OCI-LY1 (cell line): Measurements from ENCODE around the gene CNTN1.

Experiments
- H2AFZ ChIP-seq: fragments of 200-600 bp; sonication (generic), shearing (Covaris generic); 2 replicates; pipeline ENCODE4 v1.6.0; 2014; ENCODE audit warnings: antibody characterized with exemption, mild to moderate bottlenecking, low read length
- H3F3A ChIP-seq: fragments of 200-600 bp; sonication (generic), shearing (Covaris generic); 2 replicates; pipeline ENCODE4 v1.6.0; 2014; ENCODE audit warnings: mild to moderate bottlenecking, antibody characterized with exemption, low read length, moderate library complexity; ENCODE audit not compliant: insufficient read depth
- H3K27ac ChIP-seq: fragments of 200-600 bp; sonication (generic); 2 replicates; pipeline ENCODE4 v1.5.1; 2014; ENCODE audit warnings: low read length, mixed run types, mild to moderate bottlenecking, low read depth; ENCODE audit not compliant: poor library complexity, severe bottlenecking
- H3K27me3 ChIP-seq: fragments of 200-600 bp; sonication (generic); 2 replicates; pipeline ENCODE4 v1.6.0; 2014; ENCODE audit warnings: antibody characterized with exemption, mild to moderate bottlenecking, low read length, moderate library complexity; ENCODE audit not compliant: insufficient read depth
- H3K36me3 ChIP-seq: fragments of 200-600 bp; sonication (generic); 2 replicates; pipeline ENCODE4 v1.6.1; 2014; ENCODE audit warnings: mild to moderate bottlenecking, antibody characterized with exemption, low read length, moderate library complexity, mixed read lengths; ENCODE audit not compliant: insufficient read depth
- H3K4me1 ChIP-seq: fragments of 200-600 bp; sonication (generic); 2 replicates; pipeline ENCODE4 v1.5.1; 2014; ENCODE audit warnings: mild to moderate bottlenecking, low read length, moderate library complexity; ENCODE audit not compliant: insufficient read depth, severe bottlenecking
- H3K4me2 ChIP-seq: fragments of 200-600 bp; sonication (generic), shearing (Covaris generic); 2 replicates; pipeline ENCODE4 v1.6.1; 2014; ENCODE audit warnings: low read length
- H3K4me3 ChIP-seq: fragments of 200-600 bp; sonication (generic); 2 replicates; pipeline ENCODE4 v1.5.1; 2014; ENCODE audit warnings: low read length, low read depth, mild to moderate bottlenecking, mixed read lengths; ENCODE audit not compliant: poor library complexity, severe bottlenecking
- H3K79me2 ChIP-seq: fragments of 200-600 bp; shearing (Covaris generic); 2 replicates; pipeline ENCODE4 v1.6.1; 2016; ENCODE audit warnings: mixed run types, low read length, mixed read lengths; ENCODE audit not compliant: insufficient read depth
- H3K9ac ChIP-seq: fragments of 200-600 bp; sonication (generic), shearing (Covaris generic); 2 replicates; pipeline ENCODE4 v1.6.1; 2014; ENCODE audit warnings: mild to moderate bottlenecking, low read length, mixed read lengths
- H3K9me2 ChIP-seq: fragments of 200-600 bp; sonication (generic), shearing (Covaris generic); 2 replicates; pipeline ENCODE4 v1.6.1; 2014; ENCODE audit warnings: low read depth, mild to moderate bottlenecking, low read length, mixed read lengths
- H3K9me3 ChIP-seq: fragments of 200-600 bp; shearing (Covaris generic); 2 replicates; pipeline ENCODE4 v1.6.1; 2014; ENCODE audit warnings: low read length, mixed read lengths
- H4K20me1 ChIP-seq: fragments of 200-600 bp; sonication (generic), shearing (Covaris generic); 2 replicates; pipeline ENCODE4 v1.6.0; 2016; ENCODE audit warnings: mild to moderate bottlenecking, low read length; ENCODE audit not compliant: insufficient read depth
- EZH2 ChIP-seq: fragments of 200-600 bp; sonication (generic), shearing (Covaris generic); IDR thresholded peaks from 2 replicates; pipeline ENCODE4 v1.8.0; 2017; ENCODE audit warnings: borderline replicate concordance, mixed run types, mild to moderate bottlenecking, antibody characterized with exemption, low read length, moderate library complexity, mixed read lengths
- TF ChIP-seq, protein P1 (sequence below): fragments of 200-600 bp; sonication (generic), shearing (Covaris generic); IDR thresholded peaks from 2 replicates; pipeline ENCODE4 v1.5.1; 2017; ENCODE audit warnings: mild to moderate bottlenecking, antibody characterized with exemption, low read length, moderate library complexity, mixed read lengths

Gene CNTN1

DNA sequence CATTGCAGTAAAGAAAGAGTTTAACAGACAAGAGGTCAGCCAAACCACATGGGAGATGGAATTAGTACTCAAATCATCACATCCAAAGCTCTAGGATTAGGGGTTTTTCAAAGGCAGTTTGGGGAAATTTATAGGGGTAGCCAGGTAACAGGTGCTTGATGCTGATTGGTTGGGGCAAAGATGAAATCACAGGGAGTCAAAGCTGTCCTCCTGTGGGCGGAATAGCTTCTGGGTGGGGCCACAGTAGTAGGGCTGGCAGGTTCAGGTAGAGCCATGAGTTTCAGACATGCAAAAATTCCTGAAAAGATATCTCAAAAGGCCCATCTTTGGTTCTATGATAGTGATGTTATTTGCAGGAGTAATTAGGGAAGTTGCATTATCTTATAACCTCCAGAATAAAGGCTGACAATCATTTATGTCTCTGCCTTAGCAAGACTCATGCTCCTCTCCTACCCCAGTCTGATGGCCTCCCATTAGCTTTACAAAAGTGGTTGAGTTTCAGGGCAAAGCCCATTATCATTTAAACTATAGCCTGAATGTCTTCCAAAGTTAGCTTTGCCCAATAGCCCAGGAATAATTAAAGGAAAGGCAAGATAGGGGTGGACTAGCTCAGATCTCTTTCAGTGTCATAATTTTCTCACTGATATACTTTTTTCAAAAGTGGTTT lies 42.1 kb upstream of the CNTN1 start:
- H3K9me2 ChIP-seq, result no peaks in the 10 kb centered on the region
- H3K9ac ChIP-seq, result no peak overlapping the region
- no peak overlapping the region for H3K4me3 ChIP-seq
- no peaks in the 10 kb centered on the region for H3F3A ChIP-seq
- H3K27ac ChIP-seq, result no peak overlapping the region
- H2AFZ ChIP-seq, result no peak overlapping the region
- no peaks in the 10 kb centered on the region for H3K36me3 ChIP-seq
- H3K27me3 ChIP-seq, result no peaks in the 10 kb centered on the region
- H3K4me2 ChIP-seq, result no peak overlapping the region
- H3K9me3 ChIP-seq, result no peaks in the 10 kb centered on the region
- TF ChIP-seq, protein P1, sequence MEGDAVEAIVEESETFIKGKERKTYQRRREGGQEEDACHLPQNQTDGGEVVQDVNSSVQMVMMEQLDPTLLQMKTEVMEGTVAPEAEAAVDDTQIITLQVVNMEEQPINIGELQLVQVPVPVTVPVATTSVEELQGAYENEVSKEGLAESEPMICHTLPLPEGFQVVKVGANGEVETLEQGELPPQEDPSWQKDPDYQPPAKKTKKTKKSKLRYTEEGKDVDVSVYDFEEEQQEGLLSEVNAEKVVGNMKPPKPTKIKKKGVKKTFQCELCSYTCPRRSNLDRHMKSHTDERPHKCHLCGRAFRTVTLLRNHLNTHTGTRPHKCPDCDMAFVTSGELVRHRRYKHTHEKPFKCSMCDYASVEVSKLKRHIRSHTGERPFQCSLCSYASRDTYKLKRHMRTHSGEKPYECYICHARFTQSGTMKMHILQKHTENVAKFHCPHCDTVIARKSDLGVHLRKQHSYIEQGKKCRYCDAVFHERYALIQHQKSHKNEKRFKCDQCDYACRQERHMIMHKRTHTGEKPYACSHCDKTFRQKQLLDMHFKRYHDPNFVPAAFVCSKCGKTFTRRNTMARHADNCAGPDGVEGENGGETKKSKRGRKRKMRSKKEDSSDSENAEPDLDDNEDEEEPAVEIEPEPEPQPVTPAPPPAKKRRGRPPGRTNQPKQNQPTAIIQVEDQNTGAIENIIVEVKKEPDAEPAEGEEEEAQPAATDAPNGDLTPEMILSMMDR, result no peak
- TF ChIP-seq EZH2, result no peak
- no peaks in the 10 kb centered on the region for H3K4me1 ChIP-seq
- H4K20me1 ChIP-seq, result no peaks in the 10 kb centered on the region
- no peaks in the 10 kb centered on the region for H3K79me2 ChIP-seq

DNA sequence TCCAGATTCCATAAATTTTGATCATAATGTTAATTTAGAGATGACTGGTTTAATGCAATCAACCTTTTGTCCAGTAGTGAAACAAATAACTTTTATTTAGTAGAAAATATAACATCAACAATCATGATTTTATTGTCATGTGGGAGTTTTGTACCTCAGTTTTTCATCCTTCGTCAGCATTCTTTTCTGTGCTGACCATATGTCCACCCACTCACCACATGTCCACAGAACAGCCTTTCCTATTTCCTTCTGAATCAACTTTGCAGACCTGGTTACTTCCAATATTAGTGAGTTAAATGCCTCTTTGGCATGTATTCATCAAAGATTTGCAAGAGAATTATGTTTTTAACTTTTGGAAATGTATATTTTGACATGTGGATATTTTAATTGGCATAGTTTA lies 36.8 kb upstream of the CNTN1 start:
- Histone ChIP-seq H3K9me2 (no peaks in the 10 kb centered on the region), H3K79me2 (no peaks in the 10 kb centered on the region), H3K36me3 (no peaks in the 10 kb centered on the region), H4K20me1 (no peaks in the 10 kb centered on the region), H3K4me1 (no peaks in the 10 kb centered on the region), H3F3A (no peaks in the 10 kb centered on the region), H2AFZ (no peak overlapping the region), H3K4me3 (no peak overlapping the region), H3K9me3 (no peaks in the 10 kb centered on the region), H3K4me2 (no peak overlapping the region), H3K27me3 (no peaks in the 10 kb centered on the region), H3K9ac (no peak overlapping the region), H3K27ac (no peak overlapping the region)
- TF ChIP-seq EZH2, result no peak
- TF ChIP-seq, protein P1, result no peak

DNA sequence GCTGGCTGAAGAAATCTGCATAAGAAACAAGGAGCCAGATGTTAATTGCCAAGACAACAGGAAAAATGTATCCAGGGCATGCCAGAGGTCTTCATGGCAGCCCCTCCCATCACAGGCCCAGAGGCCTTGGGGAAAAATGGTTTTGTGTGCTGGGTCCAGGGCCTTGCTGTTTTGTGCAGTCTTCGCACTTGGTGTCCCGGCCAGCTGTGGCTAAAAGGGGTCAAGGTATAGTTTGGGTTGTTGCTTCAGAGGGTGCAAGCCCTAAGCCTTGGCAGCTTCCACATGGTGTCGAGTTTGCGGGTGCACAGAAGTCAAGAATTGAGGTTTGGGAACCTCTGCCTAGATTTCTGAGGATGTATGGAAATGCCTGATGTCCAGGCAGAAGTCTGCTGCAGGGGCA lies 29.9 kb upstream of the CNTN1 start:
- H3K27me3 ChIP-seq, result no peaks in the 10 kb centered on the region
- no peak overlapping the region for H2AFZ ChIP-seq
- no peaks in the 10 kb centered on the region for H3K4me1 ChIP-seq
- H3K4me2 ChIP-seq, result no peak overlapping the region
- no peaks in the 10 kb centered on the region for H3K79me2 ChIP-seq
- no peak overlapping the region for H3K27ac ChIP-seq
- H3K9me2 ChIP-seq, result no peaks in the 10 kb centered on the region
- no peaks in the 10 kb centered on the region for H3F3A ChIP-seq
- no peaks in the 10 kb centered on the region for H3K36me3 ChIP-seq
- H3K4me3 ChIP-seq, result no peak overlapping the region
- no peak overlapping the region for H3K9ac ChIP-seq
- H3K9me3 ChIP-seq, result no peaks in the 10 kb centered on the region
- no peak for TF ChIP-seq EZH2
- TF ChIP-seq, protein P1, result no peak
- H4K20me1 ChIP-seq, result no peaks in the 10 kb centered on the region
